Adrenal gland (tissue), 12 donors: Measurements from ENCODE around the gene MDFI. TPM values are rescaled to one million over a fixed set of nuclear protein-coding genes. Genes with fewer than 3 reads are reported as not detected.

ENCODE experiments used
- DNase-seq, 7 donors: peaks; one replicate each; pipeline ENCODE4 v3.0.0-alpha.2; 2019 to 2020
- H3K27ac ChIP-seq, 5 donors: fragments of 200-600 bp; sonication (generic) in 4 of 5; 1 replicate in 3 of 5; 2 replicates in 2 of 5; pipeline versions ENCODE4 v1.5.1 to v1.8.0; 2016 to 2020; ENCODE audit warnings: mild to moderate bottlenecking in 1 of 5
- H3K27me3 ChIP-seq: fragments of 200-600 bp; 2 replicates; pipeline ENCODE4 v1.8.0; 2021
- H3K36me3 ChIP-seq, 2 donors: fragments of 200-600 bp; replicated peaks in 1 of 2; 1 replicate in 1 of 2; 2 replicates in 1 of 2; pipeline versions ENCODE4 v1.5.1 to v1.8.0; 2018 to 2022
- H3K4me1 ChIP-seq, 2 donors: fragments of 200-600 bp; replicated peaks in 1 of 2; 1 replicate in 1 of 2; 2 replicates in 1 of 2; pipeline versions ENCODE4 v1.5.1 to v1.8.0; 2018 to 2021
- H3K4me3 ChIP-seq, 4 donors: fragments of 200-600 bp; sonication (generic) in 3 of 4; one replicate each; pipeline ENCODE4 v1.5.1; 2016 to 2018
- H3K9me3 ChIP-seq, 3 donors: fragments of 200-600 bp; sonication (generic) in 1 of 3; replicated peaks in 1 of 3; 1 replicate in 2 of 3; 2 replicates in 1 of 3; pipeline versions ENCODE4 v1.5.1 to v1.8.0; 2016 to 2021
- CTCF ChIP-seq, 6 experiments: fragments of 450-650 bp in 4 of 6; fragments of 200-600 bp in 2 of 6; sonication (generic) in 1 of 6; IDR thresholded peaks; 1 replicate in 5 of 6; 2 replicates in 1 of 6; pipeline versions ENCODE4 v1.5.1 to v1.8.0; 2016 to 2021; ENCODE audit warnings: antibody characterized with exemption in 6 of 6, mild to moderate bottlenecking in 2 of 6, moderate library complexity in 1 of 6
- POLR2A ChIP-seq, 2 donors: fragments of 450-650 bp; IDR thresholded peaks; one replicate each; pipeline ENCODE4 v1.6.1; 2017; ENCODE audit warnings: antibody characterized with exemption in 2 of 2, mild to moderate bottlenecking in 2 of 2, moderate library complexity in 1 of 2
- WGBS, 4 donors: extraction: QIAGEN DNeasy Blood & Tissue Kit in 2 of 4; methylation state at CpG; one replicate each; pipeline versions ENCODE4 v1.1.5 to v1.1.7; 2013 to 2017; 5-methylcytosine and 5-hydroxymethylcytosine counted together
- intact Hi-C, 2 donors: fragments of 100-400 bp; cut with DNase I; formaldehyde crosslinking; loops; one replicate each; pipeline versions ENCODE4 v1.14.1 to v1.15.0; 2022 to 2023
- polyA plus RNA-seq, 3 donors: library from polyadenylated mRNA; stranded (reverse); fragments of 200-250 nt in 2 of 3; fragments of 350-450 nt in 1 of 3; fragmentation: Illumina TruSeq in 1 of 3; extraction: RNeasy Lipid Tissue Mini Kit (QIAGEN cat#74804) in 1 of 3; gene quantifications; one replicate each; pipeline ENCODE4 v1.2.3, GENCODE V29; 2013 to 2014
- total RNA-seq, 9 donors: library from RNA; depleted of rRNA in 4 of 9; stranded (reverse); fragments of >200 nt in 4 of 9; fragments of 120-200 nt in 1 of 9; fragmentation: NEBNext Ultra II Directional in 1 of 9; extraction: Animal tissue kit (Norgen Biotek cat#: 25700) in 1 of 9; gene quantifications; one replicate each; pipeline versions ENCODE4 v1.1.0 to v1.2.4, GENCODE V29; 2013 to 2023
- donor health status: healthy with polysubstance abuse.
- donor health status: Bipolar disorder and iron deficiency.
- donor health status: DM: yes; HTN: yes; CAD: no.
- donor health status: DM: no; HTN: no; CAD: no.
- donor health status: DM: no; HTN: no; CAD: no.
- donor health status: DM: yes; HTN: yes; CAD: no.

MDFI gene
- total and polyA plus RNA-seq, 12 donors, result 0.44 to 26.6 (median 11.7) TPM

DNA sequence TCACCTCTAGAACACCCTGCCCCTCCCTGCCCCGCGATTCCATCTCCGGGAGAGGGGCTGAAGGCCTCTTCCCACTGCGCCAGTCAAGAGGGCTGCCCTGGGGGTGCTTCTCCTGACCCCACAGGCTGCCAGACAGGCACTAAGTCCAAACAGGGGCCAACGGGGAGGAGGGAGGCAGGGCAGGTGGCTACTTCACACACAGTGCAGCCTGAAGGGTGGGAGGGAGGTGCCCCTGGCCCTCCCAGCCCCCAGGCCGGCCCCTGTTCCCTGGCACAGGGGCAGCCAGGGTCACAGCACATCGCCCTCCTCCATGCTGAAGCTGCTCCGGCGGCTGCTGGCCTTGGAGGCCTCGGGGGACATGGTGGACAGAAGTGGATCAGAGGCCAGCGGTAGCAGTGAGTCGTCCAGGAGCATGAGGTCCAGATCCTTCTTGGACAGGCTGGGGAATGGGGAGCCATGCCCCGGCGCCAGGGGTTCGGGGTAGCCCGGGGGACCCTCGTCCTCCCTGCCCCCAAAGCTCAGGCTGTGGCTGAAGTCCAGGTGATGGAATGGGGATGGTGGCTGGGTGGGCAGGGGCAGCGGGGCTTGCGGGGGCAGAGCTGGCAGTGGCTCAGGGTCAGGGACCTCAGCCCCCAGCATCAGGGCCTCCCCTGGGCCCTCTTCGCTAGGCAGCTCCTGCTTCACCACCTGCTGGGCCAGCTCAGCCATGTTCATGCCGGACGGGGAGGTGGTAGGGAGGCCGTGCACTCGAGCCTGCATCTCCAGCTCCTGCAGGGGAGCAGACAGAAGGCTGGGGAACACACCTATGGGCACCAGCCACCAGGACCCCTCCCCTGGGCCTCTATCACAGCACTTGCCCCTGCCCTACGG lies 46.3 kb downstream of the MDFI start:
- Histone ChIP-seq H3K9me3 (no peaks in the 10 kb centered on the region), H3K4me3 (no peak overlapping the region), H3K27ac (no peak overlapping the region), H3K36me3 (peaks cover 0 to 31% of the 10 kb centered on the region in 2 donors), H3K27me3 (no peaks in the 10 kb centered on the region), H3K4me1 (peaks cover 18 to 38% of the 10 kb centered on the region in 2 donors)
- 80 to 88% (median 87%) methylated on average over 4 to 25 of the region's 25 CpGs for WGBS, 4 donors
- TF ChIP-seq CTCF (IDR thresholded peaks at IDR 0.05), result no peak
- TF ChIP-seq POLR2A (IDR thresholded peaks at IDR 0.05), result no peak
- intact Hi-C loops, result loop anchor here (5.0 to 10.0 kb wide), 3 partner anchors 260 to 317 kb away; no protein-coding TSS in a partner anchor
- peak in 1 of 7 donors; percentile 15 for DNase-seq

- DNase-seq, result peak in 1 of 7 donors; percentile 10
- Histone ChIP-seq H3K27me3 (no peaks in the 10 kb centered on the region), H3K27ac (no peak overlapping the region), H3K36me3 (peaks cover 0 to 36% of the 10 kb centered on the region in 2 donors), H3K4me1 (peaks cover 18 to 38% of the 10 kb centered on the region in 2 donors), H3K4me3 (no peak overlapping the region), H3K9me3 (no peaks in the 10 kb centered on the region)
- intact Hi-C loops, result loop anchor here in 1 of 2 donors (10.0 kb wide), 1 partner anchor 261 kb away; no protein-coding TSS in a partner anchor
- 89 to 100% (median 94%) methylated on average over 1 to 7 of the region's 7 CpGs for WGBS, 4 donors
- TF ChIP-seq CTCF (IDR thresholded peaks at IDR 0.05) (no peak), POLR2A (IDR thresholded peaks at IDR 0.05) (no peak)
Observed at GRCh38 chr6:41685641-41686380, 47.5 kb downstream of the MDFI start.

DNA sequence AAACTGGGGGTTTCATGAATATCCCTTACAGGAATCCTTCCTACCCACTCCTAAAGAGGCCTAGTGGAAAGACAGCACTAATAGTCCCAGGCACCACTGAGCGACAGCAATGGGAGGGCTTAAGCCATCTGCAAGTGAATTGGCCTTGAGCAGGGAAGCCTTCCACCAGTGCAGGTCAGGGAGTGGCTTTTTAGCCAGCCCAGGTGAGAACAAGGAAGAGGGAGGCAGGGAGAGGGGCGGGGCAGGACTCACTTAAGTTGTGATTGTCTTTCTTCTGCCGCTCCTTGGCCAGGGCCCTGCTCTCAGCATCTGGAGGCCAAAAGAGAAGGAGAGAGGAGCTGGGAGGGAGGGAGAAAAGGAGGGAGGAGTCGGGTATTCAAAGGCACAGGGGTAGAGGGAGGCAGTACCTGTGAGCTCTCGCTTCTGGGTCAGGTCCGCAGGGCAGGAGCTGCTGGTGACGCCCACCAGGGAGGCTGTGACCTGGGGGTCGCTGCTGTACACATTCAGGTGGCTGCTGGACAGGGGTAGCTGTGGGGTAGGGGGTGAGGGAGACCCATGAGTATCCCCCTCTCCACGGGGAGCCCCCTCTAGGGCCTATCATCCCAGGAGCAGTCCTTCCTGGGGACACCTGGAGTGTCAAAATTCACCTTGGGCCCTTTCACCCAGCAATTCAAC lies 49.4 kb downstream of the MDFI start:
- DNase-seq, result peak in 2 of 7 donors; percentile 11 to 15
- WGBS, 4 donors, result 83 to 94% (median 91%) methylated on average over 6 to 9 of the region's 9 CpGs
- Histone ChIP-seq H3K9me3 (no peaks in the 10 kb centered on the region), H3K4me3 (no peak overlapping the region), H3K4me1 (peaks cover 15 to 29% of the 10 kb centered on the region in 2 donors), H3K27me3 (no peaks in the 10 kb centered on the region), H3K36me3 (peaks cover 0 to 36% of the 10 kb centered on the region in 2 donors), H3K27ac (peak overlapping the region in 1 of 5 donors; percentile 71)
- intact Hi-C loops, result loop anchor here in 1 of 2 donors (10.0 kb wide), 1 partner anchor 263 kb away; no protein-coding TSS in a partner anchor
- TF ChIP-seq POLR2A (IDR thresholded peaks at IDR 0.05), result no peak
- TF ChIP-seq CTCF (IDR thresholded peaks at IDR 0.05), result no peak
